Brain microvascular endothelial cell (primary cell): ENCODE data around the gene NDUFA8.

Experiments
- DNase-seq: peaks from one replicate; pipeline ENCODE4 v3.0.0-alpha.2; 2020
- H3K27ac ChIP-seq: fragments of 250-450 bp; sonication (Bioruptor Pico); 2 replicates; pipeline ENCODE4 v1.5.1; 2020; ENCODE audit warnings: mild to moderate bottlenecking, moderate library complexity
- H3K27me3 ChIP-seq: fragments of 250-450 bp; sonication (Bioruptor Pico); replicated peaks from 2 replicates; pipeline ENCODE4 v1.5.1; 2020; ENCODE audit warnings: mild to moderate bottlenecking
- H3K36me3 ChIP-seq: fragments of 250-450 bp; sonication (Bioruptor Pico); replicated peaks from 2 replicates; pipeline ENCODE4 v1.5.1; 2020; ENCODE audit warnings: mild to moderate bottlenecking
- H3K4me3 ChIP-seq: 2 replicates; pipeline ENCODE4 v1.5.1; 2011; ENCODE audit warnings: low read depth, mild to moderate bottlenecking, control low read depth, low read length, moderate library complexity
- CTCF ChIP-seq: IDR thresholded peaks from 2 replicates; pipeline ENCODE4 v1.5.1; 2011; ENCODE audit warnings: low read depth, mild to moderate bottlenecking, moderate library complexity, low read length, control low read depth, inconsistent platforms; ENCODE audit errors: missing control alignments
- in situ Hi-C: cut with HindIII; loops from 2 replicates; pipeline ENCODE4 v1.10.0; 2017; ENCODE audit warnings: low sequenced_read_pairs, low pct_ligation_motif_present

The NDUFA8 gene

GRCh38 chr9:122159026-122159924, at the start of gene NDUFA8, which contains the start of gene MORN5:
TSS of gene NDUFA8 (minus strand) at chr9:122159779. CDS start at chr9:122159677, 102 bp downstream.
TSS of gene MORN5 (plus strand) at chr9:122159908. CDS start at chr9:122159973, 65 bp downstream.
- in situ Hi-C loops, result no loop called here
- H3K27ac ChIP-seq, result peak within 1 kb of the TSS; percentile 62
- DNase-seq, result peak; percentile 97

DNA sequence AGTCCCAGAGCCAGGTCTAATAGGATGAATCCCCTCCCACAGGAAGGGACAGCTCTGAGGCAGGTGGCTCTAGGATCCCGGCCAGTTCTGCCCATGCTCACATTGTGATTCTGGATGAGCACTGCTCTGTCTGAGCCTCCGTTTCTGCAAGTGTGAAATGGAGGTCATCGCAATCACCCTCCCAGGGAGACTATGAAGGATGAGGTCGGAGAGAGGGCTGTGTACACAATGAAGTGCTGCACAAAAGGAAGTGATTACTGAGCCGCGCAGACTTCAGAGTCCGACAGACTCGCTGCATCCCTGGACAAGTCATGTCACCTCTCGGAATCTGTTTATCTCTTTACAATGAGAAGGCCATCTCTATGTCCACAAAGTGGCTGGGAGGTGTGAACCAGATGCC, 47.5 kb upstream of the NDUFA8 start:
- DNase-seq, result no peak
- H3K27me3 ChIP-seq, result peaks cover 16% of the 10 kb centered on the region
- no peaks in the 10 kb centered on the region for H3K36me3 ChIP-seq
- in situ Hi-C loops, result no loop called here
- no peak overlapping the region for H3K4me3 ChIP-seq
- H3K27ac ChIP-seq, result no peak overlapping the region
- no peak for TF ChIP-seq CTCF

More at GRCh38 chr9:122159026-122159924, at the start of gene NDUFA8, which contains the start of gene MORN5:
- TF ChIP-seq CTCF, result peak; percentile 13
- Histone ChIP-seq H3K27me3 (no peaks in the 10 kb centered on the region), H3K4me3 (peak within 1 kb of the TSS; percentile 93), H3K36me3 (no peaks in the 10 kb centered on the region)

GRCh38 chr9:122206118-122207046, 46.8 kb upstream of the NDUFA8 start:
- no peak overlapping the region for H3K27ac ChIP-seq
- in situ Hi-C loops, result no loop called here
- peak; percentile 80 for DNase-seq

GRCh38 chr9:122205176-122205575, 45.6 kb upstream of the NDUFA8 start:
- Histone ChIP-seq H3K27me3 (peaks cover 1% of the 10 kb centered on the region), H3K36me3 (no peaks in the 10 kb centered on the region), H3K4me3 (no peak overlapping the region), H3K27ac (no peak overlapping the region)
- in situ Hi-C loops, result no loop called here
- TF ChIP-seq CTCF, result no peak
- DNase-seq, result no peak

More at GRCh38 chr9:122206118-122207046, 46.8 kb upstream of the NDUFA8 start:
- no peak for TF ChIP-seq CTCF
- Histone ChIP-seq H3K4me3 (no peak overlapping the region), H3K27me3 (peaks cover 9% of the 10 kb centered on the region), H3K36me3 (no peaks in the 10 kb centered on the region)

- in situ Hi-C loops, result no loop called here
- no peak for DNase-seq
- no peak overlapping the region for H3K4me3 ChIP-seq
- H3K27ac ChIP-seq, result no peak overlapping the region
- TF ChIP-seq CTCF, result no peak
- peaks cover 1% of the 10 kb centered on the region for H3K27me3 ChIP-seq
- no peaks in the 10 kb centered on the region for H3K36me3 ChIP-seq
These were observed 44.9 kb upstream of the NDUFA8 start for GRCh38 chr9:122204491-122204890.
